ENCODE measurements around the gene GALNT9. TPM values are rescaled to one million over a fixed set of nuclear protein-coding genes. Genes with fewer than 3 reads are reported as not detected.

GALNT9 gene
- total RNA-seq, 1 experiment from 2014 or later = 0.44 TPM

- Histone ChIP-seq H2AFZ (ENCODE audit: low read length) (no peak overlapping the region), H3K4me2 (ENCODE audit: low read length) (no peak overlapping the region), H3K4me3 (ENCODE audit: low read length) (no peak overlapping the region), H4K20me1 (ENCODE audit: low read length) (no peaks in the 10 kb centered on the region), H3K36me3 (ENCODE audit: low read depth, low read length) (no peaks in the 10 kb centered on the region), H3K9me3 (ENCODE audit: low read length) (no peaks in the 10 kb centered on the region), H3K79me2 (ENCODE audit: low read length) (no peaks in the 10 kb centered on the region), H3K9me2 (replicated peaks; ENCODE audit: low read length) (no peaks in the 10 kb centered on the region), H3K9ac (ENCODE audit: low read length) (no peak overlapping the region), H3K27me3 (ENCODE audit: low read length) (peaks cover 24% of the 10 kb centered on the region; the same call in 1 of the 2 replicates), H3K4me1 (ENCODE audit: insufficient read depth, low read length) (peaks cover 15% of the 10 kb centered on the region), H3K27ac (ENCODE audit: low read length) (no peak overlapping the region), H3F3A (ENCODE audit: low read length, unreplicated experiment) (no peaks in the 10 kb centered on the region)
- no TSS peak for BruUV-seq (replicated peaks)
- ChIA-PET POLR2A (ENCODE audit: unreplicated experiment) (no interaction called here), CTCF (interaction anchor here (0.8 kb wide), 1 partner anchor 156 kb away, joined by 3 read pairs; no protein-coding TSS in a partner anchor)
- DNase-seq (no peak), ATAC-seq (no peak)
- intact Hi-C loops (cut with micrococcal nuclease) = no loop called here
- TF ChIP-seq EZH2phosphoT487 (IDR thresholded peaks at IDR 0.05; ENCODE audit: borderline replicate concordance, low read length) (no peak), CTCF (conservative IDR thresholded peaks at IDR 0.05; ENCODE audit: low read depth, low read length) (no peak), EZH2 (IDR thresholded peaks at IDR 0.05; ENCODE audit: low read length, unreplicated experiment) (no peak)
Observed at GRCh38 chr12:132186208-132186856, 143.1 kb downstream of the GALNT9 start.

GRCh38 chr12:132185705-132186104, 143.7 kb downstream of the GALNT9 start:
- intact Hi-C loops (cut with micrococcal nuclease) = no loop called here
- H3K27me3 ChIP-seq (ENCODE audit: low read length) = peaks cover 24% of the 10 kb centered on the region; the same call in 1 of the 2 replicates
- CTCF ChIA-PET = no interaction called here
- no TSS peak for BruUV-seq (replicated peaks)
- no peak overlapping the region for H3K27ac ChIP-seq (ENCODE audit: low read length)
- no peak for TF ChIP-seq CTCF (conservative IDR thresholded peaks at IDR 0.05; ENCODE audit: low read depth, low read length)
- no peak for TF ChIP-seq EZH2phosphoT487 (IDR thresholded peaks at IDR 0.05; ENCODE audit: borderline replicate concordance, low read length)
- TF ChIP-seq EZH2 (IDR thresholded peaks at IDR 0.05; ENCODE audit: low read length, unreplicated experiment) = no peak
- H3K9me2 ChIP-seq (replicated peaks; ENCODE audit: low read length) = no peaks in the 10 kb centered on the region
- H3K4me3 ChIP-seq (ENCODE audit: low read length) = no peak overlapping the region
- no peak overlapping the region for H3K4me2 ChIP-seq (ENCODE audit: low read length)
- no peak for ATAC-seq
- no peaks in the 10 kb centered on the region for H3K36me3 ChIP-seq (ENCODE audit: low read depth, low read length)
- DNase-seq = no peak
- no peaks in the 10 kb centered on the region for H3K9me3 ChIP-seq (ENCODE audit: low read length)
- POLR2A ChIA-PET (ENCODE audit: unreplicated experiment) = no interaction called here
- H4K20me1 ChIP-seq (ENCODE audit: low read length) = no peaks in the 10 kb centered on the region
- no peaks in the 10 kb centered on the region for H3K79me2 ChIP-seq (ENCODE audit: low read length)
- no peaks in the 10 kb centered on the region for H3F3A ChIP-seq (ENCODE audit: low read length, unreplicated experiment)
- H3K4me1 ChIP-seq (ENCODE audit: insufficient read depth, low read length) = peaks cover 14% of the 10 kb centered on the region
- H3K9ac ChIP-seq (ENCODE audit: low read length) = no peak overlapping the region
- no peak overlapping the region for H2AFZ ChIP-seq (ENCODE audit: low read length)

DNA sequence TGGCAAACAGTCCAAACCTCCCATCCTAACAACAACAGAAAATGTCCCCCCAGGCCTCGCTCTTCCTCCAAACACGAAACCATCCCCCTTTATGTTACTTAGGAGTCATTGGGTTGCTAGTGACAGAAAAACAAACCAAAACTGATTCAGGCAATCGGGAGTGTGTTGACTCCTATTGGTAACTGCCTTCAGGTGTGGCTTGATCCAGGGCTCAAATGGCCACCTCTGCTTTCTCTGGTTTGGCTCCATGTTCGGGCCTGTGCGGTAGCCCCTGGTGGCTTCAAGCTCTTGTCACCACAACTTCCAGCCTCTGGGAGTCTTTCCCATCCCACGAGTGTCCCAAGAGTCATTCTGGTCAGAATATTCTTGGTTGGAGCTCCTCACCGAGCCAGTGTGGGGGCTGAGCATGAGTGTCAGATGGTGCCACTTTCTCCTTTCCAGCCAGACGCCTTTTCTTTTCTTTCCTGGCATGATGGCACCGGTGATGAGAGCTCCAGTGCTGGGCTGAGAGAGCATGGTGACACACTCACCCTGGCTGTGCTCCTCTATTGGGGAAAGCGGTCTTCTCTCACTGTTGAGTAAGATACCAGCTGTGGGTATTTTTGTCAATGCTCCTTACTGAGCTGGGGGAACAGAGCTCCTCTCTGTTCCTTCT, 146.6 kb downstream of the GALNT9 start:
- BruUV-seq (replicated peaks) = no TSS peak
- ChIA-PET POLR2A (ENCODE audit: unreplicated experiment) (interaction anchor here (0.5 kb wide), 1 partner anchor 584 kb away, joined by 6 read pairs; no protein-coding TSS in a partner anchor), CTCF (no interaction called here)
- no peaks in the 10 kb centered on the region for H3K9me2 ChIP-seq (replicated peaks; ENCODE audit: low read length)
- H3F3A ChIP-seq (ENCODE audit: low read length, unreplicated experiment) = no peaks in the 10 kb centered on the region
- no peak overlapping the region for H3K4me2 ChIP-seq (ENCODE audit: low read length)
- H2AFZ ChIP-seq (ENCODE audit: low read length) = no peak overlapping the region
- DNase-seq = no peak
- H3K9ac ChIP-seq (ENCODE audit: low read length) = no peak overlapping the region
- H3K27ac ChIP-seq (ENCODE audit: low read length) = no peak overlapping the region
- H3K4me1 ChIP-seq (ENCODE audit: insufficient read depth, low read length) = peaks cover 10% of the 10 kb centered on the region; the same call in 1 of the 2 replicates
- no peak for TF ChIP-seq EZH2phosphoT487 (IDR thresholded peaks at IDR 0.05; ENCODE audit: borderline replicate concordance, low read length)
- no peak for TF ChIP-seq CTCF (conservative IDR thresholded peaks at IDR 0.05; ENCODE audit: low read depth, low read length)
- TF ChIP-seq EZH2 (IDR thresholded peaks at IDR 0.05; ENCODE audit: low read length, unreplicated experiment) = no peak
- H3K27me3 ChIP-seq (ENCODE audit: low read length) = peaks cover 24% of the 10 kb centered on the region; the same call in 1 of the 2 replicates
- H3K4me3 ChIP-seq (ENCODE audit: low read length) = no peak overlapping the region
- no peaks in the 10 kb centered on the region for H3K9me3 ChIP-seq (ENCODE audit: low read length)
- no peaks in the 10 kb centered on the region for H3K36me3 ChIP-seq (ENCODE audit: low read depth, low read length)
- no peaks in the 10 kb centered on the region for H4K20me1 ChIP-seq (ENCODE audit: low read length)
- H3K79me2 ChIP-seq (ENCODE audit: low read length) = no peaks in the 10 kb centered on the region
- no peak for ATAC-seq
- intact Hi-C loops (cut with micrococcal nuclease) = no loop called here
